Panc1 (cell line): ENCODE results near the gene PATJ. TPM values are rescaled to one million over a fixed set of nuclear protein-coding genes. Genes with fewer than 3 reads are reported as not detected.

ENCODE experiments used
- ATAC-seq: fragments of 200-7000 bp; cut with Tn5 transposase; 2 replicates; pipeline ENCODE4 v1.9.1; 2020; ENCODE audit warnings: mild to moderate bottlenecking, moderate library complexity
- BruUV-seq: library from RNA; stranded (reverse); fragments of 400-500 nt; replicated peaks from 2 replicates; lab custom pipeline; 2021; lab: Mats Ljungman, UMichigan
- CTCF ChIA-PET: fragments of 300-600 bp; sonication (Branson Sonifier 250); formaldehyde crosslinking; loops from one replicate; lab custom pipeline; 2022; ENCODE audit warnings: antibody characterized with exemption; lab: Charles Lee
- POLR2A ChIA-PET: fragments of 300-600 bp; sonication (Branson Sonifier 250); formaldehyde crosslinking; loops from one replicate; lab custom pipeline; 2022; ENCODE audit warnings: antibody characterized with exemption; lab: Charles Lee
- DNase-seq: peaks from one replicate; pipeline ENCODE4 v3.0.0-alpha.2; 2010; ENCODE audit warnings: low read depth, low spot score
- H3K27ac ChIP-seq: 2 replicates; pipeline ENCODE4 v1.5.1; 2011; ENCODE audit warnings: mild to moderate bottlenecking, low read length, inconsistent platforms
- H3K27me3 ChIP-seq: fragments of 200-500 bp; sonication (Bioruptor generic); 2 replicates; pipeline ENCODE4 v1.6.0; 2014; ENCODE audit warnings: low read length, inconsistent platforms; ENCODE audit not compliant: control insufficient read depth, insufficient read depth
- H3K36me3 ChIP-seq: fragments of 200-500 bp; sonication (Bioruptor generic); 2 replicates; pipeline ENCODE4 v1.5.1; 2014; ENCODE audit warnings: inconsistent platforms, mild to moderate bottlenecking, low read length, moderate library complexity; ENCODE audit not compliant: control insufficient read depth, insufficient read depth
- H3K4me1 ChIP-seq: 2 replicates; pipeline ENCODE4 v1.5.1; 2011; ENCODE audit warnings: inconsistent platforms, mild to moderate bottlenecking, low read length, moderate library complexity; ENCODE audit not compliant: control insufficient read depth, insufficient read depth
- H3K4me3 ChIP-seq, 2 experiments: 2 replicates each; pipeline ENCODE4 v1.5.1; 2011 to 2012; ENCODE audit warnings: low read depth in 2 of 2, low read length in 2 of 2, mild to moderate bottlenecking in 2 of 2, inconsistent platforms in 1 of 2, moderate library complexity in 1 of 2
- H3K9me3 ChIP-seq: fragments of 200-500 bp; sonication (Bioruptor generic); 2 replicates; pipeline ENCODE4 v1.5.1; 2014; ENCODE audit warnings: low read depth, mild to moderate bottlenecking, inconsistent platforms, low read length, moderate library complexity; ENCODE audit not compliant: control insufficient read depth, insufficient read depth
- POLR2AphosphoS5 ChIP-seq: IDR thresholded peaks from 2 replicates; pipeline ENCODE4 v1.6.1; 2012; ENCODE audit warnings: mild to moderate bottlenecking, low read depth, low read length, moderate library complexity
- SIN3A ChIP-seq: IDR thresholded peaks from 2 replicates; pipeline ENCODE4 v1.6.1; 2012; ENCODE audit warnings: low read depth, mild to moderate bottlenecking, low read length, moderate library complexity, borderline replicate concordance; ENCODE audit not compliant: insufficient read depth
- TCF7L2 ChIP-seq: IDR thresholded peaks from 2 replicates; pipeline ENCODE4 v1.6.1; 2011; ENCODE audit warnings: mild to moderate bottlenecking, low read depth, low read length, inconsistent platforms
- in situ Hi-C: cut with HindIII; loops from 2 replicates; pipeline ENCODE4 v1.10.0; 2016; ENCODE audit warnings: low sequenced_read_pairs, low pct_unique_long_range_greater_than_20kb
- intact Hi-C: fragments of 100-400 bp; cut with micrococcal nuclease; formaldehyde crosslinking; loops from one replicate; pipeline ENCODE4 v1.10.0; 2022; ENCODE audit not compliant: unreplicated experiment
- total RNA-seq: library from RNA; stranded (reverse); gene quantifications from one replicate; pipeline ENCODE4 v1.2.1, GENCODE V29; 2021; ENCODE audit not compliant: unreplicated experiment
- TF ChIP-seq, protein P1 (sequence below): fragments of 450-650 bp; IDR thresholded peaks from 2 replicates; pipeline ENCODE4 v1.5.1; 2017; ENCODE audit warnings: mild to moderate bottlenecking
- TF ChIP-seq, protein P2 (sequence below), 2 experiments: IDR thresholded peaks; 2 replicates each; pipeline ENCODE4 v1.6.1; 2011 to 2012; ENCODE audit warnings: low read depth in 2 of 2, control low read depth in 1 of 2, low read length in 1 of 2, mild to moderate bottlenecking in 1 of 2, moderate library complexity in 1 of 2; ENCODE audit not compliant: insufficient read depth in 1 of 2

Gene PATJ
- total RNA-seq, 1 experiment from 2014 or later: 36.2 TPM

DNA sequence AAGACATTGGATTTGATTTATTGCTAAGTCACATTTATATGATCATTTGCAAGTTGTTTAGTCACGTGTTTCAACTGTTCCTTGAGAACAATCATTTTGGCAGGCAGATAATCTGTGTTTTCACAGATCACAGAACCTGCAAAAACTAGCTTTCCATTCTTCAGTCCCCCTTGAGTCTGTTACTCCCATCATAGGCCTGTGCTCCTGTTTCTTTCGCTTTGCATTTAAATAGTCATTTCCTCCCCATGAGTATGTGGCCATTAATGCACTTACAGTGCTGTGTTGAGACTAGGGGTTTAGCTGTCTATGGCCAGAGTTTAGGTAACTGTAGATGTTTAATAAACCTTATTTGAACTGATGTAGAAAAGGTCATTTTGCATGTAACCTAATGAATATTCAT is 214.5 kb downstream of the PATJ start:
- no peak overlapping the region for H3K27ac ChIP-seq
- CTCF ChIA-PET: no interaction called here
- H3K4me1 ChIP-seq: no peaks in the 10 kb centered on the region
- POLR2A ChIA-PET: no interaction called here
- in situ Hi-C loops (no loop called here), intact Hi-C loops (no loop called here)
- no peaks in the 10 kb centered on the region for H3K27me3 ChIP-seq
- H3K36me3 ChIP-seq: no peaks in the 10 kb centered on the region
- DNase-seq (no peak), ATAC-seq (no peak)
- H3K9me3 ChIP-seq: no peaks in the 10 kb centered on the region
- no TSS peak for BruUV-seq
- no peak overlapping the region for H3K4me3 ChIP-seq
- TF ChIP-seq TCF7L2 (no peak), POLR2AphosphoS5 (no peak), SIN3A (no peak)
- TF ChIP-seq, protein P1, sequence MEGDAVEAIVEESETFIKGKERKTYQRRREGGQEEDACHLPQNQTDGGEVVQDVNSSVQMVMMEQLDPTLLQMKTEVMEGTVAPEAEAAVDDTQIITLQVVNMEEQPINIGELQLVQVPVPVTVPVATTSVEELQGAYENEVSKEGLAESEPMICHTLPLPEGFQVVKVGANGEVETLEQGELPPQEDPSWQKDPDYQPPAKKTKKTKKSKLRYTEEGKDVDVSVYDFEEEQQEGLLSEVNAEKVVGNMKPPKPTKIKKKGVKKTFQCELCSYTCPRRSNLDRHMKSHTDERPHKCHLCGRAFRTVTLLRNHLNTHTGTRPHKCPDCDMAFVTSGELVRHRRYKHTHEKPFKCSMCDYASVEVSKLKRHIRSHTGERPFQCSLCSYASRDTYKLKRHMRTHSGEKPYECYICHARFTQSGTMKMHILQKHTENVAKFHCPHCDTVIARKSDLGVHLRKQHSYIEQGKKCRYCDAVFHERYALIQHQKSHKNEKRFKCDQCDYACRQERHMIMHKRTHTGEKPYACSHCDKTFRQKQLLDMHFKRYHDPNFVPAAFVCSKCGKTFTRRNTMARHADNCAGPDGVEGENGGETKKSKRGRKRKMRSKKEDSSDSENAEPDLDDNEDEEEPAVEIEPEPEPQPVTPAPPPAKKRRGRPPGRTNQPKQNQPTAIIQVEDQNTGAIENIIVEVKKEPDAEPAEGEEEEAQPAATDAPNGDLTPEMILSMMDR: no peak
- TF ChIP-seq, protein P2, sequence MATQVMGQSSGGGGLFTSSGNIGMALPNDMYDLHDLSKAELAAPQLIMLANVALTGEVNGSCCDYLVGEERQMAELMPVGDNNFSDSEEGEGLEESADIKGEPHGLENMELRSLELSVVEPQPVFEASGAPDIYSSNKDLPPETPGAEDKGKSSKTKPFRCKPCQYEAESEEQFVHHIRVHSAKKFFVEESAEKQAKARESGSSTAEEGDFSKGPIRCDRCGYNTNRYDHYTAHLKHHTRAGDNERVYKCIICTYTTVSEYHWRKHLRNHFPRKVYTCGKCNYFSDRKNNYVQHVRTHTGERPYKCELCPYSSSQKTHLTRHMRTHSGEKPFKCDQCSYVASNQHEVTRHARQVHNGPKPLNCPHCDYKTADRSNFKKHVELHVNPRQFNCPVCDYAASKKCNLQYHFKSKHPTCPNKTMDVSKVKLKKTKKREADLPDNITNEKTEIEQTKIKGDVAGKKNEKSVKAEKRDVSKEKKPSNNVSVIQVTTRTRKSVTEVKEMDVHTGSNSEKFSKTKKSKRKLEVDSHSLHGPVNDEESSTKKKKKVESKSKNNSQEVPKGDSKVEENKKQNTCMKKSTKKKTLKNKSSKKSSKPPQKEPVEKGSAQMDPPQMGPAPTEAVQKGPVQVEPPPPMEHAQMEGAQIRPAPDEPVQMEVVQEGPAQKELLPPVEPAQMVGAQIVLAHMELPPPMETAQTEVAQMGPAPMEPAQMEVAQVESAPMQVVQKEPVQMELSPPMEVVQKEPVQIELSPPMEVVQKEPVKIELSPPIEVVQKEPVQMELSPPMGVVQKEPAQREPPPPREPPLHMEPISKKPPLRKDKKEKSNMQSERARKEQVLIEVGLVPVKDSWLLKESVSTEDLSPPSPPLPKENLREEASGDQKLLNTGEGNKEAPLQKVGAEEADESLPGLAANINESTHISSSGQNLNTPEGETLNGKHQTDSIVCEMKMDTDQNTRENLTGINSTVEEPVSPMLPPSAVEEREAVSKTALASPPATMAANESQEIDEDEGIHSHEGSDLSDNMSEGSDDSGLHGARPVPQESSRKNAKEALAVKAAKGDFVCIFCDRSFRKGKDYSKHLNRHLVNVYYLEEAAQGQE (IDR thresholded peaks at IDR 0.05; ENCODE audit: insufficient read depth in 1 of 2, low read depth in 2 of 2, low read length in 1 of 2): no peak

DNA sequence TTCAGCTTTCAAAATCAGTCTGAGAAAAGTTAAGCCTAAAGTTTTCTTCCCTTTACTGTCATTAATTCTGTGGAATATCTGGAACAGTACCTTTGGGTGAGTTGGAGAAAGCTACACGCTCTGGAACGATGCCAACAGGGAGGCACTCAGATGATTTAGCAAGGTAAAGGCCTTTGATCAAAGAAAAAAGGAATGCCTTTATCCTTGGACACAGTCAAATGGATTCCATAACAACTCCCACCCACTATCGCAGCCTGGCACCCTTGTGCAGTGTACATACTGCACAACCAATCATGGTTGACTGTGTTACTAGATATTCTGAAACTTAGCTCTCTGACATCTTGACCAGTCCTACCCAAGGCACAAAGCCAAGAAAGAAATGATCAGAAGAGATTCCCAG is 218.7 kb downstream of the PATJ start:
- intact Hi-C loops: no loop called here
- DNase-seq: no peak

More for the DNA sequence above, 218.7 kb downstream of the PATJ start:
- H3K9me3 ChIP-seq: no peaks in the 10 kb centered on the region
- TF ChIP-seq, protein P1: no peak
- TF ChIP-seq POLR2AphosphoS5 (no peak), SIN3A (no peak), TCF7L2 (no peak)
- TF ChIP-seq, protein P2 (IDR thresholded peaks at IDR 0.05; ENCODE audit: insufficient read depth in 1 of 2, low read depth in 2 of 2, low read length in 1 of 2): no peak
- no TSS peak for BruUV-seq
- no peaks in the 10 kb centered on the region for H3K27me3 ChIP-seq
- no peak overlapping the region for H3K27ac ChIP-seq
- ChIA-PET CTCF (no interaction called here), POLR2A (no interaction called here)
- no peaks in the 10 kb centered on the region for H3K4me1 ChIP-seq
- H3K4me3 ChIP-seq: no peak overlapping the region
- in situ Hi-C loops: no loop called here
- ATAC-seq: no peak
- no peaks in the 10 kb centered on the region for H3K36me3 ChIP-seq
